Uterus (tissue), 4 donors: ENCODE data around the gene WDR75. TPM values are rescaled to one million over a fixed set of nuclear protein-coding genes. Genes with fewer than 3 reads are reported as not detected.

Source experiments
- DNase-seq, 2 donors: peaks; one replicate each; pipeline ENCODE4 v3.0.0-alpha.2; 2019 to 2020
- H3K27ac ChIP-seq, 2 donors: fragments of 200-600 bp; sonication (generic); 1 replicate in 1 of 2; 2 replicates in 1 of 2; pipeline ENCODE4 v1.5.1; 2016 to 2018
- H3K27me3 ChIP-seq, 2 donors: fragments of 200-600 bp; sonication (generic); one replicate each; pipeline ENCODE4 v1.5.1; 2018 to 2019; ENCODE audit warnings: control low read depth in 1 of 2
- H3K36me3 ChIP-seq, 2 donors: fragments of 200-600 bp; sonication (generic); one replicate each; pipeline ENCODE4 v1.5.1; 2019; ENCODE audit warnings: control low read depth in 1 of 2
- H3K4me1 ChIP-seq, 2 donors: fragments of 200-600 bp; sonication (generic); one replicate each; pipeline ENCODE4 v1.5.1; 2018 to 2019; ENCODE audit warnings: control low read depth in 1 of 2
- H3K4me3 ChIP-seq, 2 donors: fragments of 200-600 bp; sonication (generic); 1 replicate in 1 of 2; 2 replicates in 1 of 2; pipeline ENCODE4 v1.5.1; 2018 to 2019; ENCODE audit warnings: mild to moderate bottlenecking in 1 of 2
- H3K9me3 ChIP-seq, 2 donors: fragments of 200-600 bp; sonication (generic); one replicate each; pipeline ENCODE4 v1.5.1; 2019; ENCODE audit warnings: control low read depth in 1 of 2
- POLR2A ChIP-seq, 2 donors: fragments of 450-650 bp; IDR thresholded peaks; one replicate each; pipeline ENCODE4 v1.6.1; 2016; ENCODE audit warnings: antibody characterized with exemption in 2 of 2, mild to moderate bottlenecking in 1 of 2, moderate library complexity in 1 of 2
- intact Hi-C: fragments of 100-400 bp; cut with DNase I; formaldehyde crosslinking; loops from one replicate; pipeline ENCODE4 v1.15.1; 2023; ENCODE audit warnings: low total_unique reads
- total RNA-seq, 4 donors: library from RNA; depleted of rRNA in 3 of 4; stranded (reverse); fragments of >200 nt in 3 of 4; gene quantifications; one replicate each; pipeline versions ENCODE4 v1.1.0 to v1.2.4, GENCODE V29; 2014 to 2023
- TF ChIP-seq, protein P1 (sequence below), 4 experiments: fragments of 200-600 bp in 2 of 4; fragments of 450-650 bp in 2 of 4; sonication (generic) in 2 of 4; IDR thresholded peaks; one replicate each; pipeline ENCODE4 v1.5.1; 2016 to 2019; ENCODE audit warnings: antibody characterized with exemption in 4 of 4, mild to moderate bottlenecking in 2 of 4, moderate library complexity in 1 of 4
- donor health status: DM: yes; HTN: yes; CAD: no.

WDR75 gene
- total RNA-seq, 4 donors from 2014 or later, result 24.8 to 103 (median 48.8) TPM

GRCh38 chr2:189504238-189504637, 63.0 kb downstream of the WDR75 start:
- no peaks in the 10 kb centered on the region for H3K27me3 ChIP-seq
- TF ChIP-seq POLR2A (IDR thresholded peaks at IDR 0.05), result no peak
- TF ChIP-seq, protein P1, sequence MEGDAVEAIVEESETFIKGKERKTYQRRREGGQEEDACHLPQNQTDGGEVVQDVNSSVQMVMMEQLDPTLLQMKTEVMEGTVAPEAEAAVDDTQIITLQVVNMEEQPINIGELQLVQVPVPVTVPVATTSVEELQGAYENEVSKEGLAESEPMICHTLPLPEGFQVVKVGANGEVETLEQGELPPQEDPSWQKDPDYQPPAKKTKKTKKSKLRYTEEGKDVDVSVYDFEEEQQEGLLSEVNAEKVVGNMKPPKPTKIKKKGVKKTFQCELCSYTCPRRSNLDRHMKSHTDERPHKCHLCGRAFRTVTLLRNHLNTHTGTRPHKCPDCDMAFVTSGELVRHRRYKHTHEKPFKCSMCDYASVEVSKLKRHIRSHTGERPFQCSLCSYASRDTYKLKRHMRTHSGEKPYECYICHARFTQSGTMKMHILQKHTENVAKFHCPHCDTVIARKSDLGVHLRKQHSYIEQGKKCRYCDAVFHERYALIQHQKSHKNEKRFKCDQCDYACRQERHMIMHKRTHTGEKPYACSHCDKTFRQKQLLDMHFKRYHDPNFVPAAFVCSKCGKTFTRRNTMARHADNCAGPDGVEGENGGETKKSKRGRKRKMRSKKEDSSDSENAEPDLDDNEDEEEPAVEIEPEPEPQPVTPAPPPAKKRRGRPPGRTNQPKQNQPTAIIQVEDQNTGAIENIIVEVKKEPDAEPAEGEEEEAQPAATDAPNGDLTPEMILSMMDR (IDR thresholded peaks at IDR 0.05), result no peak
- intact Hi-C loops, result no loop called here
- no peaks in the 10 kb centered on the region for H3K36me3 ChIP-seq
- no peak for DNase-seq
- no peak overlapping the region for H3K27ac ChIP-seq
- no peak overlapping the region for H3K4me3 ChIP-seq
- H3K9me3 ChIP-seq, result no peaks in the 10 kb centered on the region
- no peaks in the 10 kb centered on the region for H3K4me1 ChIP-seq

DNA sequence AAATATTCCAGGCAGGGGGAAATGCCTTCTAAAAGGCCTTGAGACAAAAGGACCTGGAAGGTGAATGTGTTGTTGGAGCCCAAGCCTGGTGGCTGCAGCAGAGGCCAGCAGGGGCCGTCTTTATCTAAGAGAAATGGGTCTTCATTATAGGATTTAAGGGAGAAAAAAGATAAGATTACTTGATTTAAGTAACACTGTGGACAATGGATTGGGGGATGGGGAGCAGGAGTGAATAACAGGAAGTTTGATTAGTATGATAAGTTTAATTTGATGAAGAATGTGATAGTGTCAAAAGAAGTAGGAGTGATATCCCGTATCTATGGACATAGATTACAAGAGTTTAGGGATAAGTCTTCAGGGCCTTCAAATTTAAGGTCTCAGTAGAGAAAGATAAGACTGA, 64.2 kb downstream of the WDR75 start:
- Histone ChIP-seq H3K9me3 (no peaks in the 10 kb centered on the region), H3K4me1 (no peaks in the 10 kb centered on the region), H3K27me3 (no peaks in the 10 kb centered on the region), H3K36me3 (no peaks in the 10 kb centered on the region), H3K4me3 (no peak overlapping the region), H3K27ac (no peak overlapping the region)
- DNase-seq, result no peak
- intact Hi-C loops, result no loop called here
- TF ChIP-seq, protein P1 (IDR thresholded peaks at IDR 0.05), result no peak

DNA sequence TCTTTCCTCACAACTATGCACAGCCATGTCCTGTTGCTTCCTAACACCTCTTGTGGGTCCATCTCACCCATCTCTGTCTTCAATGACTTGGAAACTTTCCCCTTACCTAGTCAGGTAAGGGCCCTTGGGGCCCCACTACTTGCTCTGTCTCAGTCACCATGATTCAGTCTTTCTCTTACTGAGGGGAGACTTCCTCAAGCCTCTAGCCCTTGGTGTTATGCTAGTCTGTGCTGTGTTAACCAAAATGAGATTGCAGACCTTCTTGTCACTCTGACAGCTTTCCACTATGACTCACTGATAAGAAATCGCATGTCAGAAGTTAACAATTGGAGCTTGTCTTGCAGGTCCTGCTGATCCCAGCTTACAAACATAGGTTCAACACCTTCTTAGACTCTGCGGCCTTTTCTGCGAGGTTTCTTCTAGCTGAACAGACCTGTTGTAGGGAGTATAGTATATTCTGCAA, 65.3 kb downstream of the WDR75 start:
- Histone ChIP-seq H3K36me3 (no peaks in the 10 kb centered on the region), H3K27me3 (no peaks in the 10 kb centered on the region), H3K27ac (no peak overlapping the region), H3K4me3 (no peak overlapping the region), H3K9me3 (no peaks in the 10 kb centered on the region), H3K4me1 (peaks cover 0 to 2% of the 10 kb centered on the region in 2 donors)
- DNase-seq, result no peak
- intact Hi-C loops, result no loop called here
- TF ChIP-seq, protein P1 (IDR thresholded peaks at IDR 0.05), result no peak
- TF ChIP-seq POLR2A (IDR thresholded peaks at IDR 0.05), result no peak

GRCh38 chr2:189511210-189511959, 70.1 kb downstream of the WDR75 start:
- Histone ChIP-seq H3K27ac (peak overlapping the region; percentile 46 to 79), H3K36me3 (no peaks in the 10 kb centered on the region), H3K9me3 (no peaks in the 10 kb centered on the region), H3K4me1 (peaks cover 0 to 9% of the 10 kb centered on the region in 2 donors), H3K4me3 (no peak overlapping the region), H3K27me3 (no peaks in the 10 kb centered on the region)
- no peak for DNase-seq
- intact Hi-C loops, result no loop called here
- TF ChIP-seq, protein P1 (IDR thresholded peaks at IDR 0.05), result no peak
- TF ChIP-seq POLR2A (IDR thresholded peaks at IDR 0.05), result no peak

DNA sequence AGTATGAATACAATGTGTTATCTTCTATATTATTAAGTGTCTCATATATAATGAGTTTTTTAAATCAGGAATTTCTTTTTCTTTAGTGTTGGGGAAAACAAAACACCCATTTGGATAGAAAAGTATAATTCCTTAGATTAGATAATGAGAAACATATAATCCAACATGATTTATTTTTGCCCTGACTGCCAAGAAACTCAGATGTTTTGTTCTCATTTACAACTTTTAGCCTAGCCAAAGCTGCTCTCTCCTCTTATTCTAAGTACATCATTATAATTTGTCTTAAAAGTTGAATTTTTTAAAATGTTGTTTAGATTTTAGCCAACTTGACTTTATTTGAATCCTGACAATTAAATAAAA, 70.7 kb downstream of the WDR75 start:
- TF ChIP-seq, protein P1 (IDR thresholded peaks at IDR 0.05), result no peak
- TF ChIP-seq POLR2A (IDR thresholded peaks at IDR 0.05), result no peak
- peak overlapping the region; percentile 46 to 79 for H3K27ac ChIP-seq

More for the DNA sequence above, 70.7 kb downstream of the WDR75 start:
- Histone ChIP-seq H3K9me3 (no peaks in the 10 kb centered on the region), H3K4me3 (no peak overlapping the region), H3K4me1 (peaks cover 0 to 9% of the 10 kb centered on the region in 2 donors), H3K36me3 (no peaks in the 10 kb centered on the region), H3K27me3 (no peaks in the 10 kb centered on the region)
- intact Hi-C loops, result no loop called here
- no peak for DNase-seq
